Loucy (cell line): ENCODE results near the gene GLT6D1.

Source experiments
- CTCF ChIP-seq: fragments of 200-600 bp; sonication (generic); conservative IDR thresholded peaks from 2 replicates; pipeline ENCODE4 v1.5.1; 2014; ENCODE audit warnings: mild to moderate bottlenecking, antibody characterized with exemption, low read length
- EZH2phosphoT487 ChIP-seq: fragments of 200-600 bp; IDR thresholded peaks from 2 replicates; pipeline ENCODE4 v1.6.1; 2018; ENCODE audit warnings: antibody characterized with exemption, mild to moderate bottlenecking, moderate library complexity, borderline replicate concordance

- TF ChIP-seq EZH2phosphoT487: no peak
- TF ChIP-seq CTCF: no peak
These were observed 26.1 kb downstream of the GLT6D1 start for GRCh38 chr9:135612981-135613910.
